A673 (cell line): ENCODE data around the gene CTNNA3.

Experiments used
- CTCF ChIP-seq: fragments of 300-800, 200-600 bp; sonication (generic); conservative IDR thresholded peaks from 2 replicates; pipeline ENCODE4 v1.5.1; 2017; ENCODE audit warnings: low read depth, mild to moderate bottlenecking, antibody characterized with exemption, low read length, moderate library complexity, mixed read lengths
- EZH2 ChIP-seq: fragments of 200-600 bp; sonication (generic); IDR thresholded peaks from 2 replicates; pipeline ENCODE4 v1.6.1; 2017; ENCODE audit warnings: borderline replicate concordance, low read depth, mild to moderate bottlenecking, mixed read lengths, antibody characterized with exemption, low read length; ENCODE audit not compliant: poor library complexity, severe bottlenecking

GRCh38 chr10:67725567-67725966 lies 29.6 kb upstream of the CTNNA3 start:
- TF ChIP-seq CTCF (no peak), EZH2 (no peak)
